Measurements from ENCODE around the gene ANO4.

- TF ChIP-seq, protein P1, sequence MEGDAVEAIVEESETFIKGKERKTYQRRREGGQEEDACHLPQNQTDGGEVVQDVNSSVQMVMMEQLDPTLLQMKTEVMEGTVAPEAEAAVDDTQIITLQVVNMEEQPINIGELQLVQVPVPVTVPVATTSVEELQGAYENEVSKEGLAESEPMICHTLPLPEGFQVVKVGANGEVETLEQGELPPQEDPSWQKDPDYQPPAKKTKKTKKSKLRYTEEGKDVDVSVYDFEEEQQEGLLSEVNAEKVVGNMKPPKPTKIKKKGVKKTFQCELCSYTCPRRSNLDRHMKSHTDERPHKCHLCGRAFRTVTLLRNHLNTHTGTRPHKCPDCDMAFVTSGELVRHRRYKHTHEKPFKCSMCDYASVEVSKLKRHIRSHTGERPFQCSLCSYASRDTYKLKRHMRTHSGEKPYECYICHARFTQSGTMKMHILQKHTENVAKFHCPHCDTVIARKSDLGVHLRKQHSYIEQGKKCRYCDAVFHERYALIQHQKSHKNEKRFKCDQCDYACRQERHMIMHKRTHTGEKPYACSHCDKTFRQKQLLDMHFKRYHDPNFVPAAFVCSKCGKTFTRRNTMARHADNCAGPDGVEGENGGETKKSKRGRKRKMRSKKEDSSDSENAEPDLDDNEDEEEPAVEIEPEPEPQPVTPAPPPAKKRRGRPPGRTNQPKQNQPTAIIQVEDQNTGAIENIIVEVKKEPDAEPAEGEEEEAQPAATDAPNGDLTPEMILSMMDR (IDR thresholded peaks at IDR 0.05), result no peak
- no peak for TF ChIP-seq POLR2A (IDR thresholded peaks at IDR 0.05)
These were observed 125.9 kb downstream of the ANO4 start for GRCh38 chr12:100920493-100920892.
